ENCODE measurements around the gene AHDC1. TPM values are rescaled to one million over a fixed set of nuclear protein-coding genes. Genes with fewer than 3 reads are reported as not detected.

Gene AHDC1
- total and polyA plus RNA-seq, 9 of the 15 experiments (the other 6 are each of a cell fraction or from before 2014, with no cell fraction given) = 0.21 to 36.4 (median 4.7) TPM

DNA sequence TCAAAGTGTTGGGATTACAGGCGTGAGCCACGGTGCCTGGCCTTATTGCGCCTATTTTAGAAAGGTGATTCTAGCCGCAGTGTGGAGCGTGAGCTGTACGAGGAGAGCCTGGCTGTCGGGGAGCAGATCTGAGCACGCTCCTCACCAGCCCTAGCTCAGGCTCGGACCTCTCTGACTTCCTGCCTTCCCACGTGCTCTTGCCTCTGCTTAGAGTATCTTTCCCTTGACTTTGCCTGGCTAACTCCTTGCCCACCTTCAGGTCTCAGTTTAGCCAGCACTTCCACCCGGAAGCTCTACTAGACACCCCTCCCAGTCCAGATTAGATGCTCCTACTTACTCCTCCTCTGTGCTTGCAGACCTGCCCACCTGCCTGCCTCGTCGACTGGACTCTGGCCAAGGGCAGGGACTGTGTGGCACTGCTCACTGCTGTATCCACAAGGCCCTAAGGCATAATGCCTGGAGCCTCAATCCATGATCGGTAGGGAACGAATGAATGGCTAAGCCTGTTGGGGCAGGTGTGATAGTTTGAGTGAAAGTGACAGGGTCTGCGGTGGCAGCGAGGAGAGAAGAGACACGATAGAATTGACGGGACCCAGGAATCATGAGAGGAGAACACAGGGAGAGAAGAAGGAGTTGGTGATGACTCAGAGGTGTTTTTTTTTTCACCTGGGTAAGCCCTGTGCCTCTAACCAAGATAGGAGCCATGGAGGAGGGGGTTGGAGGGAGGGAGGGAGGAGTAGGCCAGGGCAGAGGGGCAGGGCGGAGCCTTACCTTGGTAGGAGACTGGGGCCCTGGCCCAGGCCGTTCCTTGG is 85.8 kb downstream of the AHDC1 start (continued):
- TF ChIP-seq ZBTB2 (IDR thresholded peaks at IDR 0.05) = peak; percentile 59; the same call in 1 of the 2 replicates
- no peak for TF ChIP-seq ZNF518B (CRISPR knock-in tag; IDR thresholded peaks at IDR 0.05)
- TF ChIP-seq EGR1 (conservative IDR thresholded peaks at IDR 0.05) = no peak
- no peak for TF ChIP-seq ZFP30 (CRISPR knock-in tag; IDR thresholded peaks at IDR 0.05; ENCODE audit: borderline replicate concordance)
- no peak for TF ChIP-seq BRF1 (IDR thresholded peaks at IDR 0.05; ENCODE audit: borderline replicate concordance, extremely low read depth, insufficient read length)
- no peak for TF ChIP-seq TEAD4 (IDR thresholded peaks at IDR 0.05; ENCODE audit: low read length)
- no peak for TF ChIP-seq TEAD4 (CRISPR knock-in tag; IDR thresholded peaks at IDR 0.05; ENCODE audit: borderline replicate concordance)
- no peak for TF ChIP-seq YY1 (IDR thresholded peaks at IDR 0.05; ENCODE audit: borderline replicate concordance in 1 of 3, control insufficient read depth in 1 of 3, extremely low read depth in 1 of 3, insufficient read depth in 3 of 3, insufficient read length in 1 of 3, insufficient replicate concordance in 2 of 3, low read depth in 1 of 3, low read length in 2 of 3)
- TF ChIP-seq, protein P1, sequence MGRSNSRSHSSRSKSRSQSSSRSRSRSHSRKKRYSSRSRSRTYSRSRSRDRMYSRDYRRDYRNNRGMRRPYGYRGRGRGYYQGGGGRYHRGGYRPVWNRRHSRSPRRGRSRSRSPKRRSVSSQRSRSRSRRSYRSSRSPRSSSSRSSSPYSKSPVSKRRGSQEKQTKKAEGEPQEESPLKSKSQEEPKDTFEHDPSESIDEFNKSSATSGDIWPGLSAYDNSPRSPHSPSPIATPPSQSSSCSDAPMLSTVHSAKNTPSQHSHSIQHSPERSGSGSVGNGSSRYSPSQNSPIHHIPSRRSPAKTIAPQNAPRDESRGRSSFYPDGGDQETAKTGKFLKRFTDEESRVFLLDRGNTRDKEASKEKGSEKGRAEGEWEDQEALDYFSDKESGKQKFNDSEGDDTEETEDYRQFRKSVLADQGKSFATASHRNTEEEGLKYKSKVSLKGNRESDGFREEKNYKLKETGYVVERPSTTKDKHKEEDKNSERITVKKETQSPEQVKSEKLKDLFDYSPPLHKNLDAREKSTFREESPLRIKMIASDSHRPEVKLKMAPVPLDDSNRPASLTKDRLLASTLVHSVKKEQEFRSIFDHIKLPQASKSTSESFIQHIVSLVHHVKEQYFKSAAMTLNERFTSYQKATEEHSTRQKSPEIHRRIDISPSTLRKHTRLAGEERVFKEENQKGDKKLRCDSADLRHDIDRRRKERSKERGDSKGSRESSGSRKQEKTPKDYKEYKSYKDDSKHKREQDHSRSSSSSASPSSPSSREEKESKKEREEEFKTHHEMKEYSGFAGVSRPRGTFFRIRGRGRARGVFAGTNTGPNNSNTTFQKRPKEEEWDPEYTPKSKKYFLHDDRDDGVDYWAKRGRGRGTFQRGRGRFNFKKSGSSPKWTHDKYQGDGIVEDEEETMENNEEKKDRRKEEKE (IDR thresholded peaks at IDR 0.05; ENCODE audit: borderline replicate concordance in 1 of 2, control insufficient read depth in 1 of 2, low read depth in 2 of 2, low read length in 1 of 2) = no peak
- TF ChIP-seq ELF2 (CRISPR knock-in tag; IDR thresholded peaks at IDR 0.05) = no peak
- no peak for TF ChIP-seq MYC (IDR thresholded peaks at IDR 0.05; ENCODE audit: low read depth, low read length)
- TF ChIP-seq MYC (CRISPR knock-in tag; IDR thresholded peaks at IDR 0.05; ENCODE audit: borderline replicate concordance, low read depth) = no peak
- no peak for TF ChIP-seq MIER1 (IDR thresholded peaks at IDR 0.05; ENCODE audit: low read depth)
- TF ChIP-seq SAP30 (IDR thresholded peaks at IDR 0.05; ENCODE audit: borderline replicate concordance, insufficient read depth, low read depth, low read length, poor library complexity, severe bottlenecking) = no peak
- TF ChIP-seq ZNF408 (CRISPR knock-in tag; IDR thresholded peaks at IDR 0.05; ENCODE audit: low read depth) = no peak
- TF ChIP-seq FOXA3 (CRISPR knock-in tag; conservative IDR thresholded peaks at IDR 0.05 in 1 of 2, IDR thresholded peaks at IDR 0.05 in 1 of 2) = no peak
- TF ChIP-seq ZNF507 (tag; conservative IDR thresholded peaks at IDR 0.05) = no peak

Data from K562 (cell line).